ENCODE results near the gene SCEL.

SCEL gene

GRCh38 chr13:77544355-77544754 is 8.8 kb downstream of the SCEL start:
- Histone ChIP-seq H3K9ac (ENCODE audit: low read depth, low read length) (no peak overlapping the region), H3K36me3 (ENCODE audit: insufficient read depth, low read length) (no peaks in the 10 kb centered on the region), H3K9me3 (replicated peaks; ENCODE audit: low read length) (no peaks in the 10 kb centered on the region), H3K4me1 (ENCODE audit: control insufficient read depth, insufficient read depth, low read length) (no peaks in the 10 kb centered on the region), H3K4me3 (ENCODE audit: low read length) (no peak overlapping the region), H3K27me3 (ENCODE audit: control insufficient read depth, insufficient read depth, low read length) (peaks cover 39% of the 10 kb centered on the region), H3K4me2 (ENCODE audit: low read length) (no peak overlapping the region)

GRCh38 chr13:77544758-77545338 is 9.3 kb downstream of the SCEL start:
- H3K4me1 ChIP-seq (ENCODE audit: control insufficient read depth, insufficient read depth, low read length), result no peaks in the 10 kb centered on the region
- peaks cover 39% of the 10 kb centered on the region for H3K27me3 ChIP-seq (ENCODE audit: control insufficient read depth, insufficient read depth, low read length)
- no peak overlapping the region for H3K9ac ChIP-seq (ENCODE audit: low read depth, low read length)
- no peaks in the 10 kb centered on the region for H3K36me3 ChIP-seq (ENCODE audit: insufficient read depth, low read length)
- no peak overlapping the region for H3K4me2 ChIP-seq (ENCODE audit: low read length)
- no peaks in the 10 kb centered on the region for H3K9me3 ChIP-seq (replicated peaks; ENCODE audit: low read length)
- H3K4me3 ChIP-seq (ENCODE audit: low read length), result no peak overlapping the region

DNA sequence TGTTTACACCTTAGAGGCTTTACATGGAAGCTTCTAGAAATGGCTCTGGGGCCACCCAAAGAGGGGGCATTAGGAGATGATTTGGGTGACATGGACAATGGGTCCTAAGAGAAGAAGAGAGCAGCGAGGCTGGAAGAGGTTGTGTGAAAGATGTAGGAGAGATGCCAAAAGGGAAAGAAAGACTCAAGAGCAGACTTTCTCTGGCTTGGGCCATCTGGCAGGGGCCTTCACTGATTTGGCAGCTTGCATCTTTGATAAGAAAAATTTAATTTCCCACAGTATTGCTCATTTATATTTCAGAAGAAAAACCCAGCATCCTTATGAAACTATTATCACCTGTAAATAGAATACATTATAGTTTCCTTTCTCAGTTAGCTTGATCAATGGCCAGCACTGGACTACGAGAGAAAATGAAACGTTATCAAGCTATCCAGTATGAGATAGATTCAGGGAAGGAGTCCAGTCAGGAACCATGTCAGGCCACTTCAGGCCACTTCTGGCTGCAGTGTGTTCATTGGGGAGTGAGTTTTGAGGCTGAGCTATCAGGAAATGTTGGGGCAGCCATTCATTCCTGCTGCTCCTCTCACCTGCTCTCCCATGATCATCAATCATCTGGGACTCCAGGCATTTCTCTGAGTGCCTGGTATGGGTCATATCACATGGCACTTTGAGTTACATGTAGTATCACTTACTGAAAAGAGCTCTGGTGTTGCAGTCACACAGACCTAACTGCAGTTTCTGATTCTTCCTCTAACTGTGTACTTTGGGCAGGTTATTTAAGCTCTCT is 10.3 kb downstream of the SCEL start:
- H3K4me2 ChIP-seq (ENCODE audit: low read length), result no peak overlapping the region
- H3K27me3 ChIP-seq (ENCODE audit: control insufficient read depth, insufficient read depth, low read length), result peaks cover 39% of the 10 kb centered on the region
- no peaks in the 10 kb centered on the region for H3K4me1 ChIP-seq (ENCODE audit: control insufficient read depth, insufficient read depth, low read length)
- H3K4me3 ChIP-seq (ENCODE audit: low read length), result no peak overlapping the region
- no peak overlapping the region for H3K9ac ChIP-seq (ENCODE audit: low read depth, low read length)
- no peaks in the 10 kb centered on the region for H3K9me3 ChIP-seq (replicated peaks; ENCODE audit: low read length)
- no peaks in the 10 kb centered on the region for H3K36me3 ChIP-seq (ENCODE audit: insufficient read depth, low read length)

GRCh38 chr13:77548095-77548494 is 12.6 kb downstream of the SCEL start:
- no peaks in the 10 kb centered on the region for H3K36me3 ChIP-seq (ENCODE audit: insufficient read depth, low read length)
- no peak overlapping the region for H3K9ac ChIP-seq (ENCODE audit: low read depth, low read length)
- no peaks in the 10 kb centered on the region for H3K4me1 ChIP-seq (ENCODE audit: control insufficient read depth, insufficient read depth, low read length)
- no peaks in the 10 kb centered on the region for H3K9me3 ChIP-seq (replicated peaks; ENCODE audit: low read length)
- H3K4me2 ChIP-seq (ENCODE audit: low read length), result no peak overlapping the region
- peaks cover 39% of the 10 kb centered on the region for H3K27me3 ChIP-seq (ENCODE audit: control insufficient read depth, insufficient read depth, low read length)
- H3K4me3 ChIP-seq (ENCODE audit: low read length), result no peak overlapping the region

DNA sequence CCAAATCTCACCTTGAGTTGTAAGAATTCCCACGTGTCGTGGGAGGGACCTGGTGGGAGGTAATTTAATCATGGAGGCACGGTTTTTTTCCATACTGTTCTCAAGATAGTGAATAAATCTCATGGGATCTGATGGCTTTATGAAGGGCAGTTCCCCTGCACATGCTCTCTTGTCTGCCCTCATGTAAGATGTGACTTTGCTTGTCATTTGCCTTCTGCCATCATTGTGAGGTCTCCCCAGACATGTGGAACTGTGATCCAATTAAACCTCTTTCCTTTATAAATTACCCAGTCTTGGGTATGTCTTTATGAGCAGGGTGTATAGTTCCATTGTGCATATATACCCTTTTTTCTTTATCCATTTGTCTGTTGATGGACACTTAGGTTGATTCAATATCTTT is 13.1 kb downstream of the SCEL start:
- no peak overlapping the region for H3K4me2 ChIP-seq (ENCODE audit: low read length)

DNA sequence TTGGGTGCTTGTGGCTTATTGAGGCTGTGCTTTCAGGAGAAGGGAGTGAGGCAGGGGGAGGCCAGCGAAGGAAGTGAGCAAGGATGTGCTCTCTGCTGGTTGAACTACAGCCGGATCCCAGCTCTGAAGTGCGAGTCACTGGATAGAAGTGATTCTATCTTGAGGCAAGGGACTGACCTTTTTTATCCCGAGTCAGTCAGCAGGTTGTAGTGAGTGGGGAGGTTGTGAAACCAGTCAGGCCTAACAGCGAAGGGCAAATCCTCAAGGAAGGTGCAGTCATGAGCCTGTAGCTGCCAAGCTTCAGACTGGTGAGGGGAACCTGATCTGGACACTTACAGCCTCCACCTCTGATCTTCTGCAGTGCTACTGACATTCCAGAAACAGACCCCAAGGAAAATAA is 18.6 kb downstream of the SCEL start:
- Histone ChIP-seq H3K9ac (ENCODE audit: low read depth, low read length) (no peak overlapping the region), H3K36me3 (ENCODE audit: insufficient read depth, low read length) (no peaks in the 10 kb centered on the region), H3K27me3 (ENCODE audit: control insufficient read depth, insufficient read depth, low read length) (peaks cover 32% of the 10 kb centered on the region), H3K4me1 (ENCODE audit: control insufficient read depth, insufficient read depth, low read length) (no peaks in the 10 kb centered on the region), H3K4me3 (ENCODE audit: low read length) (no peak overlapping the region), H3K9me3 (replicated peaks; ENCODE audit: low read length) (no peaks in the 10 kb centered on the region), H3K4me2 (ENCODE audit: low read length) (no peak overlapping the region)

More for the DNA sequence above, 13.1 kb downstream of the SCEL start:
- Histone ChIP-seq H3K4me1 (ENCODE audit: control insufficient read depth, insufficient read depth, low read length) (no peaks in the 10 kb centered on the region), H3K36me3 (ENCODE audit: insufficient read depth, low read length) (no peaks in the 10 kb centered on the region), H3K9ac (ENCODE audit: low read depth, low read length) (no peak overlapping the region), H3K27me3 (ENCODE audit: control insufficient read depth, insufficient read depth, low read length) (peaks cover 39% of the 10 kb centered on the region), H3K9me3 (replicated peaks; ENCODE audit: low read length) (no peaks in the 10 kb centered on the region), H3K4me3 (ENCODE audit: low read length) (no peak overlapping the region)

- Histone ChIP-seq H3K9ac (ENCODE audit: low read depth, low read length) (no peak overlapping the region), H3K9me3 (replicated peaks; ENCODE audit: low read length) (no peaks in the 10 kb centered on the region), H3K4me1 (ENCODE audit: control insufficient read depth, insufficient read depth, low read length) (no peaks in the 10 kb centered on the region), H3K4me3 (ENCODE audit: low read length) (no peak overlapping the region), H3K36me3 (ENCODE audit: insufficient read depth, low read length) (no peaks in the 10 kb centered on the region), H3K27me3 (ENCODE audit: control insufficient read depth, insufficient read depth, low read length) (peaks cover 32% of the 10 kb centered on the region), H3K4me2 (ENCODE audit: low read length) (no peak overlapping the region)
Measured at GRCh38 chr13:77555246-77555645, 19.7 kb downstream of the SCEL start.

DNA sequence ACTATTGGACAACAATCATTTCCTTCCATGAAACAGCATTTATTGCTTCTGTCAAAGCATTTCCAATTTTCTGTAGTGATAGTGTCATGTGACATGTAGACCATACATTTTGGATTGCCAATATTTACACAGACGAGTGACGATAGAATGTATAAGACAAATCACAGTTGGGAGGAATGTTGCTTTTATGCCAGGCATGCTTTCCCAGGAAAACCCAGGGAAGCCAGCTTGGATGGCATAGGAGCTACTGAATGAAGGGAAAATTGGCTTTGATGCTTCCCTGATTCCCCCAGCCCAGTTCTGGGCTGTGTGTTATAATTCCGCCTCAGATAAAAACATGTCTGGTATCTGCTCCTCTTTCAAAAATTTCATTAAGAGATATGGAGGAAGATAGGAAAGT is 22.5 kb downstream of the SCEL start:
- Histone ChIP-seq H3K9ac (ENCODE audit: low read depth, low read length) (no peak overlapping the region), H3K4me3 (ENCODE audit: low read length) (no peak overlapping the region), H3K36me3 (ENCODE audit: insufficient read depth, low read length) (no peaks in the 10 kb centered on the region), H3K27me3 (ENCODE audit: control insufficient read depth, insufficient read depth, low read length) (peaks cover 42% of the 10 kb centered on the region), H3K4me1 (ENCODE audit: control insufficient read depth, insufficient read depth, low read length) (no peaks in the 10 kb centered on the region), H3K4me2 (ENCODE audit: low read length) (no peak overlapping the region), H3K9me3 (replicated peaks; ENCODE audit: low read length) (no peaks in the 10 kb centered on the region)

- peaks cover 30% of the 10 kb centered on the region for H3K27me3 ChIP-seq (ENCODE audit: control insufficient read depth, insufficient read depth, low read length)
- no peak overlapping the region for H3K9ac ChIP-seq (ENCODE audit: low read depth, low read length)
- H3K4me2 ChIP-seq (ENCODE audit: low read length), result no peak overlapping the region
Measured at GRCh38 chr13:77563111-77563510, 27.6 kb downstream of the SCEL start.

DNA sequence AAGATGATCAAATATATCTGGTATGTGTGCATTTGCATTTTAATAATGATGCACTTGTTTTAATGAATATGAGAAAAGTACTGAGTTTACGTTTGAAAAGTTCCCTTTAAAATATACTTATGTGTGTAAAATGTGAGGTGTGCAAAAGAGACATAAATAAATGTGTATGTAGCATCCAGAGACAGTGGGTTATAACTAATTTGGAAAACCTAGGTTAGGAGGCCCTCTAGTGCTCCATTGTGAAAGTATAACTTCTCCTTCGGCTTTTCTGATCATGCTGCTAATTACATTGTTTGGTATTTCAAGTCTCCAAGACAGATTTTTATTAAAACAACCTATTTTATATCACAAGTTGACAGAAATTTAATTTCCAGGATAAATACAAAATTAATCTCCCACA is 30.1 kb downstream of the SCEL start:
- H3K4me2 ChIP-seq (ENCODE audit: low read length), result no peak overlapping the region
- H3K36me3 ChIP-seq (ENCODE audit: insufficient read depth, low read length), result no peaks in the 10 kb centered on the region
- no peak overlapping the region for H3K9ac ChIP-seq (ENCODE audit: low read depth, low read length)
- peaks cover 44% of the 10 kb centered on the region for H3K27me3 ChIP-seq (ENCODE audit: control insufficient read depth, insufficient read depth, low read length)
- no peak overlapping the region for H3K4me3 ChIP-seq (ENCODE audit: low read length)
- no peaks in the 10 kb centered on the region for H3K9me3 ChIP-seq (replicated peaks; ENCODE audit: low read length)
- H3K4me1 ChIP-seq (ENCODE audit: control insufficient read depth, insufficient read depth, low read length), result no peaks in the 10 kb centered on the region

More at GRCh38 chr13:77563111-77563510, 27.6 kb downstream of the SCEL start:
- no peaks in the 10 kb centered on the region for H3K4me1 ChIP-seq (ENCODE audit: control insufficient read depth, insufficient read depth, low read length)
- no peaks in the 10 kb centered on the region for H3K36me3 ChIP-seq (ENCODE audit: insufficient read depth, low read length)
- no peak overlapping the region for H3K4me3 ChIP-seq (ENCODE audit: low read length)
- H3K9me3 ChIP-seq (replicated peaks; ENCODE audit: low read length), result no peaks in the 10 kb centered on the region

DNA sequence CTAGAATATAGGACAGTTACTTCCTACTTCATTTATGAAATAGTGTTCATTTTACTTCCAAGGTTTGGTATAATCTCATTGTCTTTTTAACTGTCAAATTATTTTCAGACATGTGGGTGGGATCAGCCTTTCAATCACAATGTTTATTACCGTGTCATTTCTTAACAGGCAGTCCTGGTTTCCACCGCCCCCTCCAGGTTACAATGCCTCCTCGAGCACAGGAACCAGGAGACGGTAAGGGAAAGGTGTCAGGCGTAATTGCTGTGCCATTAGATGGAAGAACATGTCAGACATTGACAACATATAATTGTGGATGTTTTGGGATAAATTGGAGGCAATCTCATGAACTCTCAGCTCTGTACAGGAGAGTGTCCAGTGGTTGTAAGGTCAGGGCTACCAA is 36.5 kb downstream of the SCEL start:
- Histone ChIP-seq H3K4me1 (ENCODE audit: control insufficient read depth, insufficient read depth, low read length) (no peaks in the 10 kb centered on the region), H3K4me3 (ENCODE audit: low read length) (no peak overlapping the region), H3K9ac (ENCODE audit: low read depth, low read length) (no peak overlapping the region), H3K4me2 (ENCODE audit: low read length) (no peak overlapping the region), H3K27me3 (ENCODE audit: control insufficient read depth, insufficient read depth, low read length) (peaks cover 47% of the 10 kb centered on the region), H3K9me3 (replicated peaks; ENCODE audit: low read length) (no peaks in the 10 kb centered on the region), H3K36me3 (ENCODE audit: insufficient read depth, low read length) (no peaks in the 10 kb centered on the region)

DNA sequence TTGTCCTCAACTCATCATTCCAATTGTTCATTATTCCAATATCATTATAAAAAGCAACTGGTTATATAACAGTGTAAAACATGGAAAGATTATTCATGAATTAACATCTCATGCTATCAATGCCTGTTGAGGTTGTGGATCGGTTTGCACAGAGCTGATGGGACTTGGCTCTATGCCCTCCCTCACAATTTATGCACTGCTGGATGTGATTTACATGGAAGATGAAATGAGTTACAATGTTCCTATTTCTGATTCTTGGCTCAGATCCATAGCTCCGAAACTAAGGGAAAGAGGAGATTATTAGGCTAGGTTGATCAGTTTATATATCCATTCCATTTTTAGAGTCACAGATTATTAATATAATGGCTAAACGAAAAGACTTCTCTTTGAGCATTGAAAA is 38.6 kb downstream of the SCEL start:
- H3K9me3 ChIP-seq (replicated peaks; ENCODE audit: low read length), result no peaks in the 10 kb centered on the region
- no peaks in the 10 kb centered on the region for H3K36me3 ChIP-seq (ENCODE audit: insufficient read depth, low read length)
- peaks cover 45% of the 10 kb centered on the region for H3K27me3 ChIP-seq (ENCODE audit: control insufficient read depth, insufficient read depth, low read length)
- no peak overlapping the region for H3K4me3 ChIP-seq (ENCODE audit: low read length)
- no peak overlapping the region for H3K9ac ChIP-seq (ENCODE audit: low read depth, low read length)
- H3K4me1 ChIP-seq (ENCODE audit: control insufficient read depth, insufficient read depth, low read length), result no peaks in the 10 kb centered on the region
- no peak overlapping the region for H3K4me2 ChIP-seq (ENCODE audit: low read length)

Measured in skeletal muscle satellite cell (primary cell).